HG02938 (cell line): Measurements from ENCODE around the gene NEGR1.
"Not testable (repeated sequence)": the region's sequence is repeated elsewhere in the genome, so short reads cannot be mapped to it uniquely, and the experiment has no call there.

ENCODE experiments used
- ATAC-seq: cut with Tn5 transposase; IDR thresholded peaks from one replicate; pipeline ENCODE4 v1.9.1; 2021; ENCODE audit warnings: mild to moderate bottlenecking, moderate library complexity; ENCODE audit not compliant: unreplicated experiment

Gene NEGR1

GRCh38 chr1:71956613-71957285 is 325.6 kb downstream of the NEGR1 start:
- ATAC-seq = no peak

GRCh38 chr1:71950579-71950978 is 331.8 kb downstream of the NEGR1 start:
- ATAC-seq = no peak

- no peak for ATAC-seq
Measured at GRCh38 chr1:71949681-71950080, 332.7 kb downstream of the NEGR1 start.

- ATAC-seq = no peak
Measured at GRCh38 chr1:71948561-71948960, 333.8 kb downstream of the NEGR1 start.

GRCh38 chr1:71944006-71944405 is 338.3 kb downstream of the NEGR1 start:
- ATAC-seq = no peak

- no peak for ATAC-seq
Measured at GRCh38 chr1:71940261-71940660, 342.1 kb downstream of the NEGR1 start.

- ATAC-seq = no peak
Measured at GRCh38 chr1:71930511-71930910, 351.8 kb downstream of the NEGR1 start.

- no peak for ATAC-seq
Measured at GRCh38 chr1:71921935-71922559, 360.3 kb downstream of the NEGR1 start.

- ATAC-seq = no peak
Measured at GRCh38 chr1:71921204-71921603, 361.1 kb downstream of the NEGR1 start.

GRCh38 chr1:71920556-71920955 is 361.8 kb downstream of the NEGR1 start:
- ATAC-seq = no peak

GRCh38 chr1:71919811-71920509 is 362.4 kb downstream of the NEGR1 start:
- ATAC-seq = no peak

- ATAC-seq = no peak
Measured at GRCh38 chr1:71918630-71919029, 363.7 kb downstream of the NEGR1 start.

- ATAC-seq = no peak
Measured at GRCh38 chr1:71916894-71917293, 365.4 kb downstream of the NEGR1 start.

- no peak for ATAC-seq
Measured at GRCh38 chr1:71914626-71915025, 367.7 kb downstream of the NEGR1 start.

- no peak for ATAC-seq
Measured at GRCh38 chr1:71908871-71909390, 373.4 kb downstream of the NEGR1 start.

- ATAC-seq = no peak
Measured at GRCh38 chr1:71908303-71908702, 374.0 kb downstream of the NEGR1 start.

- no peak for ATAC-seq
Measured at GRCh38 chr1:71899881-71900280, 382.5 kb downstream of the NEGR1 start.

GRCh38 chr1:71888166-71888565 is 394.2 kb downstream of the NEGR1 start:
- not testable (repeated sequence) for ATAC-seq

- no peak for ATAC-seq
Measured at GRCh38 chr1:71885171-71885570, 397.2 kb downstream of the NEGR1 start.

- ATAC-seq = no peak
Measured at GRCh38 chr1:71882637-71883036, 399.7 kb downstream of the NEGR1 start.

GRCh38 chr1:71882226-71882625 is 400.1 kb downstream of the NEGR1 start:
- no peak for ATAC-seq

- no peak for ATAC-seq
Measured at GRCh38 chr1:71881611-71882010, 400.7 kb downstream of the NEGR1 start.
